Nephron progenitor cell (in vitro differentiated cells): Measurements from ENCODE around the gene P2RX4.
"Not testable (repeated sequence)": the region's sequence is repeated elsewhere in the genome, so short reads cannot be mapped to it uniquely, and the experiment has no call there.

ENCODE experiments used
- DNase-seq: peaks from one replicate; pipeline ENCODE4 v3.0.0; 2021
- H3K27ac Mint-ChIP-seq: 2 replicates; pipeline ENCODE4 v1.8.0; 2021; ENCODE audit warnings: mild to moderate bottlenecking, moderate library complexity, mixed read lengths
- H3K27me3 Mint-ChIP-seq: 2 replicates; pipeline ENCODE4 v1.8.0; 2021; ENCODE audit warnings: mild to moderate bottlenecking, low read depth, mixed read lengths; ENCODE audit not compliant: poor library complexity
- H3K36me3 Mint-ChIP-seq: 2 replicates; pipeline ENCODE4 v1.8.0; 2021; ENCODE audit warnings: low read depth, mixed read lengths
- H3K4me1 Mint-ChIP-seq: 2 replicates; pipeline ENCODE4 v1.8.0; 2021; ENCODE audit warnings: mixed read lengths
- H3K4me3 Mint-ChIP-seq: 2 replicates; pipeline ENCODE4 v1.8.0; 2021; ENCODE audit warnings: mild to moderate bottlenecking, moderate library complexity, mixed read lengths
- H3K9me3 Mint-ChIP-seq: 2 replicates; pipeline ENCODE4 v1.8.0; 2021; ENCODE audit warnings: mild to moderate bottlenecking, moderate library complexity, mixed read lengths
- CTCF ChIP-seq: fragments of 200-600 bp; sonication (generic); IDR thresholded peaks from 2 replicates; pipeline ENCODE4 v1.5.0; 2021; ENCODE audit warnings: antibody characterized with exemption

The P2RX4 gene

GRCh38 chr12:121227294-121227693, 17.4 kb downstream of the P2RX4 start:
- Mint-ChIP-seq H3K4me3 (no peak overlapping the region), H3K36me3 (peaks cover 12% of the 10 kb centered on the region), H3K4me1 (no peaks in the 10 kb centered on the region), H3K9me3 (no peaks in the 10 kb centered on the region), H3K27me3 (no peaks in the 10 kb centered on the region), H3K27ac (no peak overlapping the region)
- no peak for TF ChIP-seq CTCF
- DNase-seq: no peak

GRCh38 chr12:121228919-121229665, 19.2 kb downstream of the P2RX4 start:
- H3K27ac Mint-ChIP-seq: no peak overlapping the region
- no peak for TF ChIP-seq CTCF
- H3K4me3 Mint-ChIP-seq: no peak overlapping the region
- no peaks in the 10 kb centered on the region for H3K4me1 Mint-ChIP-seq
- H3K27me3 Mint-ChIP-seq: no peaks in the 10 kb centered on the region
- DNase-seq: no peak
- peaks cover 12% of the 10 kb centered on the region for H3K36me3 Mint-ChIP-seq
- no peaks in the 10 kb centered on the region for H3K9me3 Mint-ChIP-seq

- peaks cover 17% of the 10 kb centered on the region for H3K36me3 Mint-ChIP-seq
- H3K27ac Mint-ChIP-seq, H3K4me1 Mint-ChIP-seq, H3K4me3 Mint-ChIP-seq, H3K27me3 Mint-ChIP-seq, H3K9me3 Mint-ChIP-seq: not testable (repeated sequence)
- TF ChIP-seq CTCF: peak; percentile 95
- peak; percentile 83 for DNase-seq
These were observed 20.1 kb downstream of the P2RX4 start for GRCh38 chr12:121229826-121230537.

GRCh38 chr12:121230538-121230907, 20.6 kb downstream of the P2RX4 start:
- Mint-ChIP-seq H3K4me1 (no peaks in the 10 kb centered on the region), H3K36me3 (peaks cover 17% of the 10 kb centered on the region), H3K27me3 (no peaks in the 10 kb centered on the region), H3K4me3 (no peak overlapping the region), H3K9me3 (no peaks in the 10 kb centered on the region), H3K27ac (no peak overlapping the region)
- TF ChIP-seq CTCF: no peak
- DNase-seq: no peak

- no peak for TF ChIP-seq CTCF
- Mint-ChIP-seq H3K4me3 (no peak overlapping the region), H3K27ac (peak overlapping the region; percentile 25), H3K9me3 (no peaks in the 10 kb centered on the region), H3K36me3 (peaks cover 23% of the 10 kb centered on the region), H3K4me1 (no peaks in the 10 kb centered on the region), H3K27me3 (no peaks in the 10 kb centered on the region)
- DNase-seq: no peak
These were observed 22.2 kb downstream of the P2RX4 start for GRCh38 chr12:121232163-121232562.
